Stomach (tissue), 9 donors: Measurements from ENCODE around the gene LRRC15. TPM values are rescaled to one million over a fixed set of nuclear protein-coding genes. Genes with fewer than 3 reads are reported as not detected.

Experiments
- DNase-seq, 2 donors: peaks; one replicate each; pipeline versions ENCODE4 v3.0.0 to v3.0.0-alpha.2; 2013 to 2019
- H3K27ac ChIP-seq, 5 donors: fragments of 200-600 bp in 4 of 5; sonication (generic) in 4 of 5; one replicate each; pipeline ENCODE4 v1.5.1; 2013 to 2019; ENCODE audit warnings: mild to moderate bottlenecking in 1 of 5, moderate library complexity in 1 of 5
- H3K27me3 ChIP-seq, 3 donors: fragments of 200-600 bp; sonication (generic); one replicate each; pipeline ENCODE4 v1.5.1; 2017 to 2019; ENCODE audit warnings: mixed run types in 1 of 3
- H3K36me3 ChIP-seq, 4 donors: fragments of 200-600 bp; sonication (generic); 1 replicate in 3 of 4; 2 replicates in 1 of 4; pipeline ENCODE4 v1.5.1; 2016 to 2019
- H3K4me1 ChIP-seq, 4 donors: fragments of 200-600 bp; sonication (generic); one replicate each; pipeline ENCODE4 v1.5.1; 2016 to 2019
- H3K4me3 ChIP-seq, 4 donors: fragments of 200-600 bp; sonication (generic) in 3 of 4; one replicate each; pipeline ENCODE4 v1.5.1; 2016 to 2019; ENCODE audit warnings: mild to moderate bottlenecking in 1 of 4
- H3K9me3 ChIP-seq, 4 donors: fragments of 200-600 bp; sonication (generic); one replicate each; pipeline ENCODE4 v1.5.1; 2016 to 2019
- EP300 ChIP-seq: sonication (generic); formaldehyde crosslinking; IDR thresholded peaks from one replicate; pipeline ENCODE4 v1.6.1; 2017; ENCODE audit warnings: antibody characterized with exemption
- POLR2A ChIP-seq, 4 donors: fragments of 450-650 bp; IDR thresholded peaks; one replicate each; pipeline ENCODE4 v1.6.1; 2016; ENCODE audit warnings: antibody characterized with exemption in 4 of 4, control low read depth in 2 of 4, mild to moderate bottlenecking in 1 of 4, moderate library complexity in 1 of 4
- POLR2AphosphoS5 ChIP-seq, 3 donors: sonication (generic); formaldehyde crosslinking; IDR thresholded peaks; one replicate each; pipeline ENCODE4 v1.6.1; 2016; ENCODE audit warnings: antibody characterized with exemption in 3 of 3
- WGBS, 5 donors: extraction: QIAGEN DNeasy Blood & Tissue Kit in 3 of 5; methylation state at CpG; one replicate each; pipeline versions ENCODE4 v1.1.5 to v1.1.7; 2013 to 2018; 5-methylcytosine and 5-hydroxymethylcytosine counted together
- intact Hi-C: fragments of 100-400 bp; cut with DNase I; formaldehyde crosslinking; loops from one replicate; pipeline ENCODE4 v1.15.1; 2023; ENCODE audit warnings: low total_unique reads
- polyA plus RNA-seq, 3 donors: library from polyadenylated mRNA; stranded (reverse); fragments of 200-250 nt; gene quantifications; one replicate each; pipeline ENCODE4 v1.2.3, GENCODE V29; 2013
- total RNA-seq, 5 donors: library from RNA; depleted of rRNA; stranded (reverse); fragments of >200 nt; gene quantifications; one replicate each; pipeline versions ENCODE4 v1.1.0 to v1.2.3, GENCODE V29; 2014 to 2016
- TF ChIP-seq, protein P1 (sequence below), 7 experiments: fragments of 450-650 bp in 4 of 7; fragments of 200-600 bp in 3 of 7; sonication (generic) in 3 of 7; IDR thresholded peaks; one replicate each; pipeline ENCODE4 v1.5.1; 2016 to 2019; ENCODE audit warnings: antibody characterized with exemption in 7 of 7, control low read depth in 2 of 7, mild to moderate bottlenecking in 1 of 7
- donor health status: healthy with polysubstance abuse.
- donor health status: Bipolar disorder and iron deficiency.
- donor health status: healthy.

LRRC15 gene
- total and polyA plus RNA-seq, 8 donors: 0.03 to 1.7 (median 0.43) TPM; not detected in 3

DNA sequence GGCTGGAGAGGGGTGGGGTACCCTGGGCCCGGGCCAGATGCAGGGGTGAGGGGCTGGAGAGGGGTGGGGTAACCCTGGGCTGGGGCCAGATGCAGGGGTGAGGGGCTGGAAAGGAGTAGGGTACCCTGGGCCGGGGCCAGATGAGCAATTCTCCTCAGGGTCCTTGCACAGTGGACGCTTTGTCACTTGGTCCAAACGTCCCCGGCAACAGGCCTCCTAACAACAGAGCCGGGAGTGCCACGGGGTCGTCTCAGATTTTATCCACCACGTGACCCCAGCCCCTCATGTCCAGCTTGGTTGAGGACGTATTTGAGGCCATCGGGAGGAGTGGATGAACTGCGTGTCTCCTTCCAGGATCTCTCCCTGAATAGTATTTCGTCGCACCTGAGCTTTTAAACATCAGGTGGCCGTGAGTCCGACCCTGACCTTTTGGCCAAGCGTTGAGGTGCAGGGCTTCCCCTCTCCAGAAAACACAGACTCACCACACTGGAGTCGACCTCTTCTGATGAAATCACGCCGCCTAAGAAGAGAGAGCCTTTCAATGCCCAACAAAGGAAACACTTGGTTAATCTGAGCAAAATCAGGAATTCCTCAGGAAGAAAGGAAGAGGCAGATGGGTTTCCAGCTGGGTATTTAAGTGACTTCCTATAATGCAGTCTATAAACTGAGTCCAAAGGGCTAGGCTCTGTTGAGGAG, 12.8 kb upstream of the LRRC15 start:
- 79 to 85% (median 79%) methylated on average over 19 to 20 of the region's 20 CpGs for WGBS, 5 donors
- no peak overlapping the region for H3K4me3 ChIP-seq
- intact Hi-C loops: no loop called here
- no peak for TF ChIP-seq POLR2AphosphoS5 (IDR thresholded peaks at IDR 0.05)
- TF ChIP-seq, protein P1, sequence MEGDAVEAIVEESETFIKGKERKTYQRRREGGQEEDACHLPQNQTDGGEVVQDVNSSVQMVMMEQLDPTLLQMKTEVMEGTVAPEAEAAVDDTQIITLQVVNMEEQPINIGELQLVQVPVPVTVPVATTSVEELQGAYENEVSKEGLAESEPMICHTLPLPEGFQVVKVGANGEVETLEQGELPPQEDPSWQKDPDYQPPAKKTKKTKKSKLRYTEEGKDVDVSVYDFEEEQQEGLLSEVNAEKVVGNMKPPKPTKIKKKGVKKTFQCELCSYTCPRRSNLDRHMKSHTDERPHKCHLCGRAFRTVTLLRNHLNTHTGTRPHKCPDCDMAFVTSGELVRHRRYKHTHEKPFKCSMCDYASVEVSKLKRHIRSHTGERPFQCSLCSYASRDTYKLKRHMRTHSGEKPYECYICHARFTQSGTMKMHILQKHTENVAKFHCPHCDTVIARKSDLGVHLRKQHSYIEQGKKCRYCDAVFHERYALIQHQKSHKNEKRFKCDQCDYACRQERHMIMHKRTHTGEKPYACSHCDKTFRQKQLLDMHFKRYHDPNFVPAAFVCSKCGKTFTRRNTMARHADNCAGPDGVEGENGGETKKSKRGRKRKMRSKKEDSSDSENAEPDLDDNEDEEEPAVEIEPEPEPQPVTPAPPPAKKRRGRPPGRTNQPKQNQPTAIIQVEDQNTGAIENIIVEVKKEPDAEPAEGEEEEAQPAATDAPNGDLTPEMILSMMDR (IDR thresholded peaks at IDR 0.05): no peak
- TF ChIP-seq EP300: no peak
- no peak for TF ChIP-seq POLR2A (IDR thresholded peaks at IDR 0.05)
- H3K9me3 ChIP-seq: no peaks in the 10 kb centered on the region
- peaks cover 0 to 7% (median 0%) of the 10 kb centered on the region in 4 donors for H3K4me1 ChIP-seq
- no peak for DNase-seq
- H3K27ac ChIP-seq: no peak overlapping the region
- peaks cover 0 to 37% (median 0%) of the 10 kb centered on the region in 3 donors for H3K27me3 ChIP-seq
- no peaks in the 10 kb centered on the region for H3K36me3 ChIP-seq

DNA sequence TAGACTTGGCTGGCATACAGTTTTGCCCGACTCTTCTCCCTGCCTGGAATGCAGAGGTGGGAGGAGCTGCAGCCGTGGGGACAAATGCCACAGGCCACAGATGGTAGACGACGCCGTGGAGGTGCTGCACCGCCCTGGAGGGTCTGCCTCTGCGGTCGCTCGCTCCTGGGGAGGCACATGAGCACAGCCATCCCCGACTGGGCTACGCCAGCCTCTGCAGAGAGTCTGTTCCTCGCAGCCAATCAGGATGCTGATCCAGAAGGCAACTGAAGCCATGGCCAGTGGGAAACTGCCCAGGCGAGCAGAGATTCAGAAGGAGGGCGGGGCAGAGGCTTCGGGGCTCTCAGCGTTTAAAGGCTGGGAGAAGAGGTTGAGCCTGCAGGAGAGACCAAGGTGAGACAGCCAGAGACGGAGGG, 11.9 kb upstream of the LRRC15 start:
- H3K4me3 ChIP-seq: no peak overlapping the region

DNA sequence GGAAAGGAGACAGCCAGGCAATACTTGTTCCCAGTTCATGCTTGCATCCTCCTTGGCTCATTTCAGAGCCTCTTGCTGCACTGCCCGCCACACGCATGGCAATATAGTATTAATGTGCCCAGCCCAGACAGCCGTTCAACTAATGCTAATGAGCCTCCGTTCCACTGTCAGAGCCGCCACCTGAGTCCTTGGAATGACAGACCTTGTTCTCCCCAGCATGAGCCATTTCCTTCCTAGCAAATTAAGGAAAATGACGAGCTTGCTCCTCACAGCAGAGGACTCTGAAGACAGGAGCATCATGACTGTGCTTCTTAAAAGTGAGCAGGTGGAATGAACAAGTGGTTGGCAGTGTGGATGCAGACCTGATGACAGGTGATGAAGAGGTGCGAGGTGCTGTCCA, 10.8 kb upstream of the LRRC15 start:
- 79 to 91% (median 85%) methylated on average over 7 of the region's 7 CpGs for WGBS, 5 donors
- TF ChIP-seq, protein P1 (IDR thresholded peaks at IDR 0.05): no peak
- TF ChIP-seq POLR2AphosphoS5 (IDR thresholded peaks at IDR 0.05): no peak
- TF ChIP-seq POLR2A (IDR thresholded peaks at IDR 0.05): no peak
- no peak overlapping the region for H3K4me3 ChIP-seq
- H3K27ac ChIP-seq: no peak overlapping the region
- peaks cover 0 to 7% (median 0%) of the 10 kb centered on the region in 4 donors for H3K4me1 ChIP-seq
- intact Hi-C loops: no loop called here
- H3K9me3 ChIP-seq: no peaks in the 10 kb centered on the region
- no peaks in the 10 kb centered on the region for H3K36me3 ChIP-seq
- peak in 1 of 2 donors; percentile 16 for DNase-seq
- peaks cover 0 to 53% (median 0%) of the 10 kb centered on the region in 3 donors for H3K27me3 ChIP-seq

More for the DNA sequence above, 11.9 kb upstream of the LRRC15 start:
- Histone ChIP-seq H3K27ac (no peak overlapping the region), H3K4me1 (peaks cover 0 to 7% (median 0%) of the 10 kb centered on the region in 4 donors), H3K36me3 (no peaks in the 10 kb centered on the region), H3K9me3 (no peaks in the 10 kb centered on the region), H3K27me3 (peaks cover 0 to 45% (median 0%) of the 10 kb centered on the region in 3 donors)
- TF ChIP-seq, protein P1 (IDR thresholded peaks at IDR 0.05): no peak
- TF ChIP-seq POLR2A (IDR thresholded peaks at IDR 0.05): no peak
- TF ChIP-seq EP300: no peak
- TF ChIP-seq POLR2AphosphoS5 (IDR thresholded peaks at IDR 0.05): no peak
- 37 to 65% (median 54%) methylated on average over 10 to 17 of the region's 17 CpGs for WGBS, 5 donors
- intact Hi-C loops: no loop called here
- DNase-seq: peak in 1 of 2 donors; percentile 22

DNA sequence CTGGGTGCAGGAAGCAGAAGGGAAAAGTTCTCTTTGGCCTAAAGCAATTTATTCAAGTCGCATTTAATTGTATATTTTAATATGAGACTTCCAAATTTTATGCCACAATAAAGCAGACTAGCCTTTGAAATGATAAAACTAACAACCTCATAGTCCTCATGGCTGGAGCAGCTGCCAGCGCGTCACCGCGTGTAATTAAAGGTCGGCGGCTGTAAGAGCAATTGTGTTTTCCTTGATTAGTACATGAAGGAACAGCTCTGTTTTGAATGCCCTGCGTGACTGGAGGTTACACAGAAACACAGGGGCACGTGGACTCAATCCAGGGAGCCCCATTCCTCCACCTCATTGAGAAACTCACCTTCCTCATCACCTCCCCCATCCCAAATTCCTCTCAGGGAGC, 10.1 kb upstream of the LRRC15 start:
- 71 to 75% (median 74%) methylated on average over 9 of the region's 9 CpGs for WGBS, 5 donors

More for the DNA sequence above, 10.1 kb upstream of the LRRC15 start:
- Histone ChIP-seq H3K27me3 (peaks cover 0 to 53% (median 0%) of the 10 kb centered on the region in 3 donors), H3K9me3 (no peaks in the 10 kb centered on the region), H3K4me3 (no peak overlapping the region), H3K27ac (no peak overlapping the region), H3K4me1 (peaks cover 0 to 7% (median 0%) of the 10 kb centered on the region in 4 donors), H3K36me3 (no peaks in the 10 kb centered on the region)
- no peak for TF ChIP-seq POLR2A (IDR thresholded peaks at IDR 0.05)
- no peak for TF ChIP-seq POLR2AphosphoS5 (IDR thresholded peaks at IDR 0.05)
- TF ChIP-seq, protein P1 (IDR thresholded peaks at IDR 0.05): no peak
- no peak for TF ChIP-seq EP300
- intact Hi-C loops: no loop called here
- DNase-seq: peak in 1 of 2 donors; percentile 3
